ENCODE measurements around the gene AXIN1.

Gene AXIN1

DNA sequence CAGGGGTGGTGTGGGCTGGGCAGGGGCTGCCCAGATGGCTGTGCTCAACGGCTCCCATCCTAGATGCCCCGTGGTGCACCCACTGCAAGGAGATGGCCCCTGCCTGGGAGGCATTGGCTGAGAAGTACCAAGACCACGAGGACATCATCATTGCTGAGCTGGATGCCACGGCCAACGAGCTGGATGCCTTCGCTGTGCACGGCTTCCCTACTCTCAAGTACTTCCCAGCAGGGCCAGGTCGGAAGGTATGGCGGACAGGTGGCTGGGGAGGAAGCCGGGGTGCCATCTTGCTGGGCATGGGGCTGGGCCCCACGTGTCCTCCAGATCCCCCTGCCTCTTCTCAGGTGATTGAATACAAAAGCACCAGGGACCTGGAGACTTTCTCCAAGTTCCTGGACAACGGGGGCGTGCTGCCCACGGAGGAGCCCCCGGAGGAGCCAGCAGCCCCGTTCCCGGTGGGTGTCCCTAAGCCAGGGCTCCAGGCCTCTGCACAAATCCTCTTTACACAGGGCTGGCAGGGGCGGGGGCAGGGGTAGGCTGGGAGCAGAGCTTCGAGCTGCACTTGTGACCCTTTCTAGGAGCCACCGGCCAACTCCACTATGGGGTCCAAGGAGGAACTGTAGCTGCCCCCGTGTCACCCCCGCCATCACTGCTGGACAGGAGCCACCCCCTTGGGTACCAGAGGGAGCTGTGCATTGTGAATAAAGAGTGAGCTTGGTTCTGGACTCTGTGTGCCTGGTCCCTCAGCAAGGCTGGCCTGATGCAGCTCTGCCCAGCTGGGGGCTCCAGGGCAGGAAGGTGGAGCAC is 65.8 kb downstream of the AXIN1 start:
- TF ChIP-seq CTCF (IDR thresholded peaks at IDR 0.05; ENCODE audit: low read depth, low read length, missing control alignments), result no peak
- DNase-seq (ENCODE audit: low read depth), result no peak
- in situ Hi-C loops (cut with HindIII; ENCODE audit: low sequenced_read_pairs), result loop anchor here (5.0 kb wide), 1 partner anchor 39 kb away; no protein-coding TSS in a partner anchor
- no peak overlapping the region for H3K4me3 ChIP-seq (ENCODE audit: low read depth, low read length)

- no peak overlapping the region for H3K4me3 ChIP-seq (ENCODE audit: low read depth, low read length)
- in situ Hi-C loops (cut with HindIII; ENCODE audit: low sequenced_read_pairs), result loop anchor here (5.0 kb wide), 1 partner anchor 38 kb away; no protein-coding TSS in a partner anchor
- TF ChIP-seq CTCF (IDR thresholded peaks at IDR 0.05; ENCODE audit: low read depth, low read length, missing control alignments), result no peak
- no peak for DNase-seq (ENCODE audit: low read depth)
Measured at GRCh38 chr16:285146-286055, 67.1 kb downstream of the AXIN1 start.

DNA sequence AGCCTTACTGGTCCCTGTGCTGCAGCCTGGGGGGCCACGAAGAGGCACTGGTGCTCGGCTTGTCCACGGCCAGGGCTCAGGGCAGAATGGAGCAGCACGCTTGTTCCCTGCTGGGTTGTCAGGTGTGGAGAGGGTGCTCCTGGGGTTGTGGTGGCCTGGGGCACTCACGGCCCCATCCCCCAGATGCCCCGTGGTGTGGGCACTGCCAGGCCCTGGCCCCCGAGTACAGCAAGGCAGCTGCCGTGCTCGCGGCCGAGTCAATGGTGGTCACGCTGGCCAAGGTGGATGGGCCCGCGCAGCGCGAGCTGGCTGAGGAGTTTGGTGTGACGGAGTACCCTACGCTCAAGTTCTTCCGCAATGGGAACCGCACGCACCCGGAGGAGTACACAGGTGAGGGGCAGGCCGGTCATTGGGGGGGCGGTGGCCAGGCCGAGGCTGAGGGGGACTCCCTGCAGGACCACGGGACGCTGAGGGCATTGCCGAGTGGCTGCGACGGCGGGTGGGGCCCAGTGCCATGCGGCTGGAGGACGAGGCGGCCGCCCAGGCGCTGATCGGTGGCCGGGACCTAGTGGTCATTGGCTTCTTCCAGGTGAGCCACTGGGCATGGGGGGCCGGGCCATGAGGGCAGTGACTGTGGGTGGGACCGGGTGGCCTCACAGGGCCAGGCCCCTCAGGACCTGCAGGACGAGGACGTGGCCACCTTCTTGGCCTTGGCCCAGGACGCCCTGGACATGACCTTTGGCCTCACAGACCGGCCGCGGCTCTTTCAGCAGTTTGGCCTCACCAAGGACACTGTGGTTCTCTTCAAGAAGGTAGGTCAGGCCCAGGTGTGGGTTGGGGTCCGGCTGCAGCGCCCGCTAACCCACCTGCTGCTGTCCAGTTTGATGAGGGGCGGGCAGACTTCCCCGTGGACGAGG is 68.1 kb downstream of the AXIN1 start:
- in situ Hi-C loops (cut with HindIII; ENCODE audit: low sequenced_read_pairs), result loop anchor here (5.0 kb wide), 1 partner anchor 37 kb away; no protein-coding TSS in a partner anchor
- no peak overlapping the region for H3K4me3 ChIP-seq (ENCODE audit: low read depth, low read length)
- no peak for DNase-seq (ENCODE audit: low read depth)
- no peak for TF ChIP-seq CTCF (IDR thresholded peaks at IDR 0.05; ENCODE audit: low read depth, low read length, missing control alignments)

- no peak within 1 kb of the TSS for H3K4me3 ChIP-seq (ENCODE audit: low read depth, low read length)
- TF ChIP-seq CTCF (IDR thresholded peaks at IDR 0.05; ENCODE audit: low read depth, low read length, missing control alignments), result no peak
- DNase-seq (ENCODE audit: low read depth), result no peak
- in situ Hi-C loops (cut with HindIII; ENCODE audit: low sequenced_read_pairs), result no loop called here
Measured at GRCh38 chr16:283033-283805, 69.3 kb downstream of the AXIN1 start, which contains the start of gene PDIA2. Gene PDIA2, plus strand, starts transcription at chr16:283164. Its CDS starts 6 bp downstream, at chr16:283170.

DNA sequence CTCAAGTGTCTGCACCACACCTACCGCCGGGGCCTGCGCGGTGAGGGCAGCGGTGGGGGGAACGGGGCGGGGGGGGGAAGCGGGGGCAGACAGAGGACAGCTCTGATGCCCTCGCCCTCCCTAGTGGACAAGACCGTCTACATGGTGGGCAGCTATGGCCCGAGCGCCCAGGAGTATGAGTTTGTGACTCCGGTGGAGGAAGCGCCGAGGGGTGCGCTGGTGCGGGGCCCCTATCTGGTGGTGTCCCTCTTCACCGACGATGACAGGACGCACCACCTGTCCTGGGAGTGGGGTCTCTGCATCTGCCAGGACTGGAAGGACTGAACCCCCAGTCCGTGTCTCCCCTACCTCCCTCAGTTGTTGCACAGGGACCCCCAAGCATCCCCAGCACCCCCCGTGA is 70.0 kb downstream of the AXIN1 start:
- no peak for TF ChIP-seq CTCF (IDR thresholded peaks at IDR 0.05; ENCODE audit: low read depth, low read length, missing control alignments)
- in situ Hi-C loops (cut with HindIII; ENCODE audit: low sequenced_read_pairs), result no loop called here
- no peak overlapping the region for H3K4me3 ChIP-seq (ENCODE audit: low read depth, low read length)
- DNase-seq (ENCODE audit: low read depth), result no peak

Measured in astrocyte of the cerebellum (primary cell).